ENCODE measurements around the gene SERPINB12.
A peak's percentile ranks its signal among the peaks of the same experiment; 100 is the strongest.

Gene SERPINB12

GRCh38 chr18:63542069-63542468 lies at the start of gene SERPINB12:
TSS of gene SERPINB12 (plus strand) at chr18:63542369. CDS start at chr18:63556160, 13,791 bp downstream.
- no peak for DNase-seq (ENCODE audit: low read depth in 2 of 2)

- no peak for DNase-seq (ENCODE audit: low read depth in 2 of 2)
These were observed 49.3 kb upstream of the SERPINB12 start for GRCh38 chr18:63492851-63493250.

- no peak for DNase-seq (ENCODE audit: low read depth in 2 of 2)
These were observed 46.5 kb upstream of the SERPINB12 start for GRCh38 chr18:63495675-63496074.

- no peak for DNase-seq (ENCODE audit: low read depth in 2 of 2)
These were observed 36.4 kb upstream of the SERPINB12 start for GRCh38 chr18:63505566-63506335.

- no peak for DNase-seq (ENCODE audit: low read depth in 2 of 2)
These were observed 35.9 kb upstream of the SERPINB12 start for GRCh38 chr18:63506336-63506646.

GRCh38 chr18:63508596-63508995 lies 33.6 kb upstream of the SERPINB12 start:
- DNase-seq (ENCODE audit: low read depth in 2 of 2) = no peak

- DNase-seq (ENCODE audit: low read depth in 2 of 2) = no peak
These were observed 30.9 kb upstream of the SERPINB12 start for GRCh38 chr18:63511285-63511684.

- DNase-seq (ENCODE audit: low read depth in 2 of 2) = no peak
These were observed 27.8 kb upstream of the SERPINB12 start for GRCh38 chr18:63514326-63514725.

- no peak for DNase-seq (ENCODE audit: low read depth in 2 of 2)
These were observed 27.1 kb upstream of the SERPINB12 start for GRCh38 chr18:63514888-63515678.

GRCh38 chr18:63515801-63516200 lies 26.4 kb upstream of the SERPINB12 start:
- DNase-seq (ENCODE audit: low read depth in 2 of 2) = no peak

- peak in 1 of 2 donors; percentile 11 for DNase-seq (ENCODE audit: low read depth in 2 of 2)
These were observed 23.8 kb upstream of the SERPINB12 start for GRCh38 chr18:63518178-63519012.

GRCh38 chr18:63520053-63520685 lies 22.0 kb upstream of the SERPINB12 start:
- DNase-seq (ENCODE audit: low read depth in 2 of 2) = no peak

GRCh38 chr18:63523660-63524059 lies 18.5 kb upstream of the SERPINB12 start:
- no peak for DNase-seq (ENCODE audit: low read depth in 2 of 2)

- DNase-seq (ENCODE audit: low read depth in 2 of 2) = no peak
These were observed 14.9 kb upstream of the SERPINB12 start for GRCh38 chr18:63527251-63527650.

- DNase-seq (ENCODE audit: low read depth in 2 of 2) = no peak
These were observed 13.2 kb upstream of the SERPINB12 start for GRCh38 chr18:63528863-63529492.

GRCh38 chr18:63532471-63532870 lies 9.7 kb upstream of the SERPINB12 start:
- DNase-seq (ENCODE audit: low read depth in 2 of 2) = no peak

- DNase-seq (ENCODE audit: low read depth in 2 of 2) = no peak
These were observed 7.6 kb upstream of the SERPINB12 start for GRCh38 chr18:63534615-63535014.

GRCh38 chr18:63539904-63540510 lies 2.2 kb upstream of the SERPINB12 start:
- DNase-seq (ENCODE audit: low read depth in 2 of 2) = no peak

GRCh38 chr18:63544017-63544416 lies 1.8 kb downstream of the SERPINB12 start:
- DNase-seq (ENCODE audit: low read depth in 2 of 2) = no peak

- no peak for DNase-seq (ENCODE audit: low read depth in 2 of 2)
These were observed 2.8 kb downstream of the SERPINB12 start for GRCh38 chr18:63545000-63545399.

- DNase-seq (ENCODE audit: low read depth in 2 of 2) = no peak
These were observed 7.9 kb downstream of the SERPINB12 start for GRCh38 chr18:63550068-63550467.
